B cell (primary cell): ENCODE results near the gene SLC44A4. TPM values are rescaled to one million over a fixed set of nuclear protein-coding genes. Genes with fewer than 3 reads are reported as not detected.

Experiments used
- ATAC-seq: fragments of 200-7000 bp; cut with Tn5 transposase; one replicate; pipeline ENCODE4 v1.10.0; 2021; ENCODE audit warnings: low read depth, mild to moderate bottlenecking, moderate number of reproducible peaks, moderate library complexity
- CTCF ChIA-PET: fragments of 350-600 bp; sonication (Branson Sonifier 250); formaldehyde crosslinking; loops from one replicate; lab custom pipeline; 2021; ENCODE audit warnings: antibody characterized with exemption, inconsistent platforms; lab: Charles Lee
- POLR2A ChIA-PET: fragments of 350-600 bp; sonication (Branson Sonifier 250); formaldehyde crosslinking; loops from one replicate; lab custom pipeline; 2021; ENCODE audit warnings: antibody characterized with exemption; lab: Charles Lee
- DNase-seq: peaks from one replicate; pipeline ENCODE4 v3.0.0; 2013
- H2AFZ ChIP-seq: 2 replicates; pipeline ENCODE4 v1.6.1; 2012; ENCODE audit warnings: mild to moderate bottlenecking, low read depth, low read length; ENCODE audit not compliant: insufficient read depth, poor library complexity, severe bottlenecking
- H3K27ac ChIP-seq, 2 donors: 1 replicate in 1 of 2; 2 replicates in 1 of 2; pipeline ENCODE4 v1.5.1; 2012 to 2013; ENCODE audit warnings: low read length in 2 of 2, mild to moderate bottlenecking in 2 of 2, moderate library complexity in 1 of 2
- H3K27me3 ChIP-seq, 4 experiments: fragments of 200-600 bp in 1 of 4; sonication (generic) in 1 of 4; replicated peaks in 1 of 4; 1 replicate in 2 of 4; 2 replicates in 2 of 4; pipeline versions ENCODE4 v1.6.1 to v1.7.0; 2013 to 2016; ENCODE audit warnings: low read length in 3 of 4, mild to moderate bottlenecking in 2 of 4, mixed read lengths in 1 of 4, moderate library complexity in 1 of 4; ENCODE audit not compliant: insufficient read depth in 4 of 4, control insufficient read depth in 3 of 4; ENCODE audit errors: control extremely low read depth in 1 of 4
- H3K36me3 ChIP-seq, 2 experiments: replicated peaks in 1 of 2; 1 replicate in 1 of 2; 2 replicates in 1 of 2; pipeline versions ENCODE4 v1.6.1 to v1.7.1; 2013; ENCODE audit warnings: low read length in 1 of 2; ENCODE audit not compliant: insufficient read depth in 2 of 2, control insufficient read depth in 1 of 2; ENCODE audit errors: control extremely low read depth in 1 of 2, extremely low read depth in 1 of 2
- H3K4me1 ChIP-seq, 2 donors: fragments of 200-600 bp in 1 of 2; sonication (generic) in 1 of 2; 1 replicate in 1 of 2; 2 replicates in 1 of 2; pipeline versions ENCODE4 v1.5.1 to v1.6.1; 2013 to 2017; ENCODE audit warnings: low read length in 2 of 2; ENCODE audit not compliant: control insufficient read depth in 2 of 2, insufficient read depth in 2 of 2
- H3K4me2 ChIP-seq: replicated peaks from 2 replicates; pipeline ENCODE3; 2012; ENCODE audit warnings: mild to moderate bottlenecking, low read depth, low read length; ENCODE audit not compliant: poor library complexity, severe bottlenecking
- H3K4me3 ChIP-seq, 5 experiments: fragments of 200-600 bp in 1 of 5; sonication (generic) in 1 of 5; 1 replicate in 3 of 5; 2 replicates in 2 of 5; pipeline versions ENCODE4 v1.5.1 to v1.7.0; 2011 to 2016; ENCODE audit warnings: low read length in 4 of 5, mild to moderate bottlenecking in 4 of 5, low read depth in 2 of 5, control low read depth in 1 of 5, moderate library complexity in 1 of 5; ENCODE audit not compliant: insufficient read depth in 1 of 5; ENCODE audit errors: control extremely low read depth in 1 of 5, extremely low read depth in 1 of 5
- H3K79me2 ChIP-seq: fragments of 200-600 bp; sonication (generic); one replicate; pipeline ENCODE4 v1.6.0; 2016; ENCODE audit warnings: low read length; ENCODE audit not compliant: control insufficient read depth, insufficient read depth
- H3K9ac ChIP-seq: fragments of 200-600 bp; sonication (generic); 2 replicates; pipeline ENCODE4 v1.6.1; 2017; ENCODE audit warnings: mild to moderate bottlenecking, low read length, moderate library complexity
- H3K9me3 ChIP-seq, 3 donors: one replicate each; pipeline versions ENCODE4 v1.6.1 to v1.7.1; 2013; ENCODE audit warnings: low read length in 2 of 3; ENCODE audit not compliant: control insufficient read depth in 2 of 3, insufficient read depth in 1 of 3; ENCODE audit errors: control extremely low read depth in 1 of 3
- H4K20me1 ChIP-seq: 2 replicates; pipeline ENCODE4 v1.6.0; 2012; ENCODE audit warnings: mild to moderate bottlenecking, low read length; ENCODE audit not compliant: insufficient read depth, control insufficient read depth, poor library complexity, severe bottlenecking
- H3K27ac Mint-ChIP-seq: one replicate; pipeline ENCODE4 v1.8.0; 2021; ENCODE audit warnings: mixed read lengths
- H3K27me3 Mint-ChIP-seq: one replicate; pipeline ENCODE4 v1.8.0; 2021; ENCODE audit warnings: mixed read lengths
- H3K4me1 Mint-ChIP-seq: one replicate; pipeline ENCODE4 v1.8.0; 2021; ENCODE audit warnings: mixed read lengths
- H3K4me3 Mint-ChIP-seq: one replicate; pipeline ENCODE4 v1.8.0; 2021; ENCODE audit warnings: mixed read lengths
- H3K9me3 Mint-ChIP-seq: one replicate; pipeline ENCODE4 v1.8.0; 2022; ENCODE audit warnings: mixed read lengths; ENCODE audit not compliant: insufficient read depth
- CTCF ChIP-seq: fragments of 200-600 bp; IDR thresholded peaks from one replicate; pipeline ENCODE4 v1.8.0; 2022; ENCODE audit warnings: antibody characterized with exemption, mild to moderate bottlenecking
- EZH2 ChIP-seq: IDR thresholded peaks from 2 replicates; pipeline ENCODE4 v1.6.1; 2012; ENCODE audit warnings: borderline replicate concordance, low read depth, mild to moderate bottlenecking, moderate library complexity, low read length; ENCODE audit not compliant: insufficient read depth, poor library complexity, severe bottlenecking
- whole genome bisulfite sequencing: methylation state at CpG from one replicate; pipeline ENCODE4 v1.1.5; 2013; ENCODE audit warnings: missing lambda C conversion rate; ENCODE audit not compliant: insufficient coverage; 5-methylcytosine and 5-hydroxymethylcytosine counted together
- intact Hi-C: fragments of 100-400 bp; cut with micrococcal nuclease; formaldehyde crosslinking; loops from one replicate; pipeline ENCODE4 v1.10.0; 2022
- polyA plus RNA-seq: library from polyadenylated mRNA; depleted of rRNA; stranded (reverse); fragments of >200 nt; gene quantifications from 2 replicates; pipeline ENCODE4 v1.2.3, GENCODE V29; 2012
- total RNA-seq, 2 donors: library from RNA; stranded (reverse); fragments of 120-200 nt in 1 of 2; gene quantifications; 1 replicate in 1 of 2; 2 replicates in 1 of 2; pipeline versions ENCODE4 v1.2.3 to v1.2.4, GENCODE V29; 2013 to 2022

SLC44A4 gene
- total and polyA plus RNA-seq, 2 donors (not counting 1 experiment from before 2014, with no cell fraction given) = not detected

- ATAC-seq (no peak), DNase-seq (peak; percentile 49)
- Histone ChIP-seq H3K9ac (peak overlapping the region; percentile 90), H3K4me1 (peaks cover 36 to 58% of the 10 kb centered on the region in 2 donors), H2AFZ (peak overlapping the region; percentile 90), H3K9me3 (no peaks in the 10 kb centered on the region), H3K36me3 (peaks cover 4 to 43% of the 10 kb centered on the region in 2 experiments), H3K4me3 (peak overlapping the region in 4 of 5 experiments; percentile 34 to 95 (median 90)), H3K27me3 (no peaks in the 10 kb centered on the region), H3K79me2 (peaks cover 40% of the 10 kb centered on the region), H3K4me2 (peak overlapping the region; percentile 73), H3K27ac (peak overlapping the region; percentile 51 to 98), H4K20me1 (peaks cover 13% of the 10 kb centered on the region)
- H3K27ac Mint-ChIP-seq = peak overlapping the region; percentile 95
- no peaks in the 10 kb centered on the region for H3K9me3 Mint-ChIP-seq
- ChIA-PET POLR2A (interaction anchor here (0.6 to 1.2 kb wide), 4 partner anchors 20 to 257 kb away, joined by 4 to 7 read pairs (median 6); no protein-coding TSS in a partner anchor), CTCF (interaction anchor here (0.7 to 2.4 kb wide), 3 partner anchors 26 to 238 kb away, joined by 3 to 6 read pairs (median 3); partner anchors contain the start of gene NEU1)
- no peaks in the 10 kb centered on the region for H3K27me3 Mint-ChIP-seq
- intact Hi-C loops = loop anchor here (10.0 kb wide), 1 partner anchor 138 kb away; the partner anchor contains the start of gene DXO
- TF ChIP-seq CTCF (no peak), EZH2 (no peak)
- H3K4me3 Mint-ChIP-seq = peak overlapping the region; percentile 87
- WGBS = 53% methylated on average over 4 of the region's 12 CpGs
- H3K4me1 Mint-ChIP-seq = peaks cover 44% of the 10 kb centered on the region
Measured at GRCh38 chr6:31836474-31837368, 42.1 kb downstream of the SLC44A4 start.
